ENCODE results near the gene MOCS1. TPM values are rescaled to one million over a fixed set of nuclear protein-coding genes. Genes with fewer than 3 reads are reported as not detected.
A peak's percentile ranks its signal among the peaks of the same experiment; 100 is the strongest.

MOCS1 gene
- total and polyA plus RNA-seq, 2 donors, result 1.7 to 4.2 TPM

DNA sequence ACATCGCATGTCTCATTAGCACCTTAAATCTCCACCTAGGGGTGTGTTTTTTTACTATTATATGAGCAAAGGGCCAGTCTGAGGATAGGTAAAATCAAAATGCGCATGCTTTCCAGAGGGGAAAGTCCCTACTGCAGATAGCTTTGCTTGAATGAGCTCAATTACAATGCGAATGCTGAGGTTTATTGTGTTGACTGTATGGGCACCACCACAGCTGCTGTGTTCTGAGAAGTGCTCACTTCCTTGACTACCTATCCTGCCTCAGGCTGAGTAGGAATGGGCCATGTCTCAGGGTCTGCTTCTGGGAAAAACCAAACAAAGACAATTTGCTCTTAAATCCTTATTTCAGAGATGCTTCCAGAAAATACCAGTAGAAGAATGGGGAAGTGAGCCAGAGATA lies 36.6 kb downstream of the MOCS1 start:
- Histone ChIP-seq H3K27me3 (ENCODE audit: control insufficient read depth in 2 of 2, insufficient read depth in 1 of 2, low read length in 1 of 2) (peaks cover 0 to 8% of the 10 kb centered on the region in 2 donors), H3K4me3 (ENCODE audit: low read length in 2 of 2) (no peak overlapping the region), H3K36me3 (ENCODE audit: control insufficient read depth in 2 of 2, insufficient read depth in 2 of 2, low read length in 1 of 2) (no peaks in the 10 kb centered on the region), H3K9me3 (ENCODE audit: control insufficient read depth in 2 of 2, insufficient read depth in 1 of 2, low read length in 1 of 2) (no peaks in the 10 kb centered on the region), H3K27ac (ENCODE audit: low read depth in 1 of 2, low read length in 1 of 2) (no peak overlapping the region), H3K4me1 (ENCODE audit: control insufficient read depth in 2 of 2, insufficient read depth in 2 of 2, low read length in 2 of 2) (no peaks in the 10 kb centered on the region)
- 95% methylated on average over 3 of the region's 3 CpGs for WGBS
- no peak for DNase-seq (ENCODE audit: low read depth in 6 of 9, low spot score in 9 of 9)

- Histone ChIP-seq H3K9me3 (ENCODE audit: control insufficient read depth in 2 of 2, insufficient read depth in 1 of 2, low read length in 1 of 2) (no peaks in the 10 kb centered on the region), H3K4me1 (ENCODE audit: control insufficient read depth in 2 of 2, insufficient read depth in 2 of 2, low read length in 2 of 2) (no peaks in the 10 kb centered on the region), H3K27me3 (ENCODE audit: control insufficient read depth in 2 of 2, insufficient read depth in 1 of 2, low read length in 1 of 2) (peaks cover 0 to 8% of the 10 kb centered on the region in 2 donors), H3K4me3 (ENCODE audit: low read length in 2 of 2) (no peak overlapping the region), H3K36me3 (ENCODE audit: control insufficient read depth in 2 of 2, insufficient read depth in 2 of 2, low read length in 1 of 2) (no peaks in the 10 kb centered on the region), H3K27ac (ENCODE audit: low read depth in 1 of 2, low read length in 1 of 2) (no peak overlapping the region)
- WGBS, result 99% methylated on average over 12 of the region's 12 CpGs
- DNase-seq (ENCODE audit: low read depth in 6 of 9, low spot score in 9 of 9), result no peak
These were observed 37.6 kb downstream of the MOCS1 start for GRCh38 chr6:39896701-39897100.

DNA sequence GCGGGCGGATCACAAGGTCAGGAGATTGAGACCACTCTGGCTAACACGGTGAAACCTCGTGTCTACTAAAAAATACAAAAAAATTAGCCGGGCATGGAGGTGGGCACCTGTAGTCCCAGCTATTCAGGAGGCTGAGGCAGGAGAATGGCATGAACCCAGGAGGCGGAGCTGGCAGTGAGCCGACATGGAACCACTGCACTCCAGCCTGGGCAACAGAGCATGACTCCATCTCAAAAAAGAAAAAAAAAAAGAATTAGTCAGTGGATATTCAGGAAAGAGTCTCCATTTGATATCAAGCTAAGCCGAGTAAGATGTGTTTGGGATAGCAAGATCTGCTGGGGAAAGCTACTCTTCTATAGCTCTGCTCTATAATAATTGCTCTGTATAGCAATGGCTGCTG lies 41.0 kb downstream of the MOCS1 start:
- 93% methylated on average over 8 of the region's 8 CpGs for WGBS
- no peak overlapping the region for H3K4me3 ChIP-seq (ENCODE audit: low read length in 2 of 2)
- no peak for DNase-seq (ENCODE audit: low read depth in 6 of 9, low spot score in 9 of 9)
- H3K27ac ChIP-seq (ENCODE audit: low read depth in 1 of 2, low read length in 1 of 2), result no peak overlapping the region
- H3K9me3 ChIP-seq (ENCODE audit: control insufficient read depth in 2 of 2, insufficient read depth in 1 of 2, low read length in 1 of 2), result no peaks in the 10 kb centered on the region
- H3K27me3 ChIP-seq (ENCODE audit: control insufficient read depth in 2 of 2, insufficient read depth in 1 of 2, low read length in 1 of 2), result peaks cover 0 to 4% of the 10 kb centered on the region in 2 donors
- no peaks in the 10 kb centered on the region for H3K4me1 ChIP-seq (ENCODE audit: control insufficient read depth in 2 of 2, insufficient read depth in 2 of 2, low read length in 2 of 2)
- no peaks in the 10 kb centered on the region for H3K36me3 ChIP-seq (ENCODE audit: control insufficient read depth in 2 of 2, insufficient read depth in 2 of 2, low read length in 1 of 2)

GRCh38 chr6:39892490-39893129 lies 41.7 kb downstream of the MOCS1 start:
- no peaks in the 10 kb centered on the region for H3K9me3 ChIP-seq (ENCODE audit: control insufficient read depth in 2 of 2, insufficient read depth in 1 of 2, low read length in 1 of 2)

GRCh38 chr6:39891976-39892375 lies 42.3 kb downstream of the MOCS1 start:
- 94% methylated on average over 4 of the region's 4 CpGs for WGBS
- H3K36me3 ChIP-seq (ENCODE audit: control insufficient read depth in 2 of 2, insufficient read depth in 2 of 2, low read length in 1 of 2), result no peaks in the 10 kb centered on the region

More at GRCh38 chr6:39892490-39893129, 41.7 kb downstream of the MOCS1 start:
- Histone ChIP-seq H3K27ac (ENCODE audit: low read depth in 1 of 2, low read length in 1 of 2) (no peak overlapping the region), H3K4me1 (ENCODE audit: control insufficient read depth in 2 of 2, insufficient read depth in 2 of 2, low read length in 2 of 2) (peaks cover 3 to 4% of the 10 kb centered on the region in 2 donors), H3K36me3 (ENCODE audit: control insufficient read depth in 2 of 2, insufficient read depth in 2 of 2, low read length in 1 of 2) (no peaks in the 10 kb centered on the region), H3K4me3 (ENCODE audit: low read length in 2 of 2) (no peak overlapping the region), H3K27me3 (ENCODE audit: control insufficient read depth in 2 of 2, insufficient read depth in 1 of 2, low read length in 1 of 2) (peaks cover 0 to 8% of the 10 kb centered on the region in 2 donors)
- WGBS, result 63% methylated on average over 2 of the region's 2 CpGs
- peak in 5 of 9 donors; percentile 16 to 60 (median 37) for DNase-seq (ENCODE audit: low read depth in 6 of 9, low spot score in 9 of 9)

GRCh38 chr6:39891353-39891752 lies 42.9 kb downstream of the MOCS1 start:
- H3K27ac ChIP-seq (ENCODE audit: low read depth in 1 of 2, low read length in 1 of 2), result no peak overlapping the region
- DNase-seq (ENCODE audit: low read depth in 6 of 9, low spot score in 9 of 9), result no peak
- peaks cover under 1 to 12% of the 10 kb centered on the region in 2 donors for H3K27me3 ChIP-seq (ENCODE audit: control insufficient read depth in 2 of 2, insufficient read depth in 1 of 2, low read length in 1 of 2)
- 95% methylated on average over 6 of the region's 6 CpGs for WGBS
- H3K36me3 ChIP-seq (ENCODE audit: control insufficient read depth in 2 of 2, insufficient read depth in 2 of 2, low read length in 1 of 2), result no peaks in the 10 kb centered on the region
- H3K9me3 ChIP-seq (ENCODE audit: control insufficient read depth in 2 of 2, insufficient read depth in 1 of 2, low read length in 1 of 2), result no peaks in the 10 kb centered on the region
- peaks cover 3 to 7% of the 10 kb centered on the region in 2 donors for H3K4me1 ChIP-seq (ENCODE audit: control insufficient read depth in 2 of 2, insufficient read depth in 2 of 2, low read length in 2 of 2)
- H3K4me3 ChIP-seq (ENCODE audit: low read length in 2 of 2), result no peak overlapping the region

More at GRCh38 chr6:39891976-39892375, 42.3 kb downstream of the MOCS1 start:
- Histone ChIP-seq H3K4me3 (ENCODE audit: low read length in 2 of 2) (no peak overlapping the region), H3K27me3 (ENCODE audit: control insufficient read depth in 2 of 2, insufficient read depth in 1 of 2, low read length in 1 of 2) (peaks cover 0 to 9% of the 10 kb centered on the region in 2 donors), H3K27ac (ENCODE audit: low read depth in 1 of 2, low read length in 1 of 2) (no peak overlapping the region), H3K4me1 (ENCODE audit: control insufficient read depth in 2 of 2, insufficient read depth in 2 of 2, low read length in 2 of 2) (peaks cover 3 to 7% of the 10 kb centered on the region in 2 donors), H3K9me3 (ENCODE audit: control insufficient read depth in 2 of 2, insufficient read depth in 1 of 2, low read length in 1 of 2) (no peaks in the 10 kb centered on the region)
- no peak for DNase-seq (ENCODE audit: low read depth in 6 of 9, low spot score in 9 of 9)

GRCh38 chr6:39889229-39889628 lies 45.0 kb downstream of the MOCS1 start:
- 89% methylated on average over 2 of the region's 2 CpGs for WGBS
- Histone ChIP-seq H3K36me3 (ENCODE audit: control insufficient read depth in 2 of 2, insufficient read depth in 2 of 2, low read length in 1 of 2) (no peaks in the 10 kb centered on the region), H3K9me3 (ENCODE audit: control insufficient read depth in 2 of 2, insufficient read depth in 1 of 2, low read length in 1 of 2) (no peaks in the 10 kb centered on the region), H3K27me3 (ENCODE audit: control insufficient read depth in 2 of 2, insufficient read depth in 1 of 2, low read length in 1 of 2) (peaks cover 4 to 12% of the 10 kb centered on the region in 2 donors), H3K27ac (ENCODE audit: low read depth in 1 of 2, low read length in 1 of 2) (no peak overlapping the region), H3K4me3 (ENCODE audit: low read length in 2 of 2) (no peak overlapping the region), H3K4me1 (ENCODE audit: control insufficient read depth in 2 of 2, insufficient read depth in 2 of 2, low read length in 2 of 2) (peaks cover 3 to 9% of the 10 kb centered on the region in 2 donors)
- DNase-seq (ENCODE audit: low read depth in 6 of 9, low spot score in 9 of 9), result no peak

DNA sequence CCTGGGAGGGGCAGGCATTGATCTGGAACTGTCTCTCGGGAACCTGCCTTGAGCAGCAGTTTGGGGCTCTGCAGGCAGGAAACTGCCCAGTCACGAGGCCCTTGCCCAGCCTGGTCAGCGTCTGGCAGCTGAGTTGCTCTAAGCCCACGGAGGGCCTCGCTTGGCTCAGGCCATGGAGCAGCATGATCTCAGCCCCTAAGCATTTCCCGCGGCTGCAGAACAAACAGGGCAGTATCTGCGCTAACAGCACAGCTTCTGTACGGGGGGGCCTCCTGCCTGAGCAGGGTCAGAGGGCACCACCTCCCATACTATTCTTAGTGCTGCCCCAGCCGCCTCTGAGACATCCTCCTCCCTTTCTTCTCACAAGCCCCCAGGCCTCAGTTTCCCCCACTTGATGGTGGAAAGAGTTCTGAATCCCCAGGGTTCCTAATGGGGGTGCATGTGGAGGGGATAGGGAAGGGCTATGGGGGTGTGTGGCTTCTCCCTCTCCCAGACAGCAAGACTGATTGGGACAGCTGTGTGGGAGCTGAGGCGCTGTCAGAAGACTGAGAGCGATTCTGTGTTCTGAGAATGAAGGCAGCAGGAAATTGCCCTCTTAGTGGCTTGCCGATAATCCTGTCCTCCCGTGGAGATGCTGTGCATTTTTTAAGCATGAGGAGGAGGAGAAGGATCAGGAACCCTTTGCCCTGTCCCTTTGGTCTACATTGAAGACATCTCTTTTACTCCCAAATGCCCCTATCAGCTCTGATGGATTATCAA lies 46.4 kb downstream of the MOCS1 start:
- Histone ChIP-seq H3K36me3 (ENCODE audit: control insufficient read depth in 2 of 2, insufficient read depth in 2 of 2, low read length in 1 of 2) (no peaks in the 10 kb centered on the region), H3K27me3 (ENCODE audit: control insufficient read depth in 2 of 2, insufficient read depth in 1 of 2, low read length in 1 of 2) (peaks cover 4 to 12% of the 10 kb centered on the region in 2 donors), H3K4me1 (ENCODE audit: control insufficient read depth in 2 of 2, insufficient read depth in 2 of 2, low read length in 2 of 2) (peaks cover 12 to 16% of the 10 kb centered on the region in 2 donors), H3K4me3 (ENCODE audit: low read length in 2 of 2) (no peak overlapping the region), H3K9me3 (ENCODE audit: control insufficient read depth in 2 of 2, insufficient read depth in 1 of 2, low read length in 1 of 2) (no peaks in the 10 kb centered on the region), H3K27ac (ENCODE audit: low read depth in 1 of 2, low read length in 1 of 2) (no peak overlapping the region)
- DNase-seq (ENCODE audit: low read depth in 6 of 9, low spot score in 9 of 9), result no peak
- WGBS, result 35% methylated on average over 14 of the region's 14 CpGs

- no peaks in the 10 kb centered on the region for H3K36me3 ChIP-seq (ENCODE audit: control insufficient read depth in 2 of 2, insufficient read depth in 2 of 2, low read length in 1 of 2)
- no peak overlapping the region for H3K27ac ChIP-seq (ENCODE audit: low read depth in 1 of 2, low read length in 1 of 2)
These were observed 47.4 kb downstream of the MOCS1 start for GRCh38 chr6:39886871-39887270.

More at GRCh38 chr6:39886871-39887270, 47.4 kb downstream of the MOCS1 start:
- H3K9me3 ChIP-seq (ENCODE audit: control insufficient read depth in 2 of 2, insufficient read depth in 1 of 2, low read length in 1 of 2), result no peaks in the 10 kb centered on the region
- DNase-seq (ENCODE audit: low read depth in 6 of 9, low spot score in 9 of 9), result no peak
- no peak overlapping the region for H3K4me3 ChIP-seq (ENCODE audit: low read length in 2 of 2)
- 93% methylated on average over 2 of the region's 2 CpGs for WGBS
- H3K4me1 ChIP-seq (ENCODE audit: control insufficient read depth in 2 of 2, insufficient read depth in 2 of 2, low read length in 2 of 2), result peaks cover 22 to 26% of the 10 kb centered on the region in 2 donors
- H3K27me3 ChIP-seq (ENCODE audit: control insufficient read depth in 2 of 2, insufficient read depth in 1 of 2, low read length in 1 of 2), result peaks cover 4 to 12% of the 10 kb centered on the region in 2 donors

All from thymus (tissue), 11 donors.